Measurements from ENCODE around the gene POU3F1. TPM values are rescaled to one million over a fixed set of nuclear protein-coding genes. Genes with fewer than 3 reads are reported as not detected.

The POU3F1 gene
- total RNA-seq, 1 experiment from 2014 or later = 5.8 TPM

- Histone ChIP-seq H2BK12ac (ENCODE audit: insufficient read length, low read depth, low read length) (no peak overlapping the region), H3K27ac (ENCODE audit: insufficient read length, low read depth, low read length) (no peak overlapping the region), H3K14ac (ENCODE audit: insufficient read depth, low read length) (no peak overlapping the region), H3K9ac (ENCODE audit: extremely low read depth, insufficient read length, low read length) (no peak overlapping the region), H4K20me1 (ENCODE audit: control insufficient read depth, insufficient read depth, insufficient read length) (no peaks in the 10 kb centered on the region), H4K5ac (ENCODE audit: insufficient read length, low read depth, low read length) (no peak overlapping the region), H2AFZ (ENCODE audit: low read length) (no peak overlapping the region), H4K91ac (ENCODE audit: insufficient read length, low read depth, low read length) (no peak overlapping the region), H3K56ac (ENCODE audit: insufficient read length, low read depth, low read length) (no peak overlapping the region), H3K27me3 (ENCODE audit: insufficient read depth, low read length) (no peaks in the 10 kb centered on the region), H3T11ph (ENCODE audit: low read length) (no peak overlapping the region), H2BK5ac (ENCODE audit: insufficient read length, low read length) (no peak overlapping the region), H3K4me2 (ENCODE audit: insufficient read depth, insufficient read length, low read length) (no peak overlapping the region), H3K79me2 (ENCODE audit: insufficient read depth, low read length) (no peaks in the 10 kb centered on the region), H3K23me2 (ENCODE audit: insufficient read length, low read depth, low read length, poor library complexity, severe bottlenecking) (no peaks in the 10 kb centered on the region), H2AK5ac (ENCODE audit: insufficient read length, low read length) (no peak overlapping the region), H3K18ac (ENCODE audit: insufficient read length, low read depth, low read length) (no peak overlapping the region), H3K23ac (ENCODE audit: insufficient read length, low read depth, low read length) (no peak overlapping the region), H3K4ac (ENCODE audit: low read depth, low read length) (no peak overlapping the region), H3K79me1 (ENCODE audit: insufficient read depth, low read depth, low read length, poor library complexity, severe bottlenecking) (no peaks in the 10 kb centered on the region), H3K9me3 (ENCODE audit: control insufficient read depth, low read depth, low read length) (no peaks in the 10 kb centered on the region), H4K8ac (replicated peaks; ENCODE audit: insufficient read length, low read depth, low read length) (no peak overlapping the region), H3K4me1 (ENCODE audit: insufficient read depth, low read length) (peaks cover 2% of the 10 kb centered on the region; the same call in 1 of the 2 replicates), H2BK15ac (ENCODE audit: low read depth, low read length) (no peak overlapping the region), H2BK20ac (ENCODE audit: low read depth, low read length, poor library complexity, severe bottlenecking) (no peak overlapping the region), H2BK120ac (ENCODE audit: low read depth, low read length, poor library complexity, severe bottlenecking) (no peak overlapping the region)
- Mint-ChIP-seq H3K4me3 (no peak overlapping the region), H3K36me3 (ENCODE audit: insufficient read depth in 1 of 3, low read depth in 3 of 3) (peaks cover 12 to 35% (median 22%) of the 10 kb centered on the region in 3 experiments; a peak in 6 of 7 replicates), H3K4me1 (peaks cover 35 to 49% of the 10 kb centered on the region in 2 experiments), H3K27me3 (ENCODE audit: low read depth) (no peaks in the 10 kb centered on the region; the same call in 1 of the 2 replicates), H3K27ac (no peak overlapping the region), H3K9me3 (no peaks in the 10 kb centered on the region)
- no peak for TF ChIP-seq CTCF (conservative IDR thresholded peaks at IDR 0.05)
- peak; percentile 57 for DNase-seq
- no CpG with 5 or more reads among the region's 3 CpGs for WGBS (ENCODE audit: extremely low coverage, insufficient read length, low lambda C conversion rate)
These were observed 18.4 kb downstream of the POU3F1 start for GRCh38 chr1:38028105-38028591.

All from H9 (cell line).